GM23338 (cell line): ENCODE measurements around the gene ESPN. TPM values are rescaled to one million over a fixed set of nuclear protein-coding genes. Genes with fewer than 3 reads are reported as not detected.

Experiments
- ATAC-seq: fragments of 200-7000 bp; cut with Tn5 transposase; 3 replicates; pipeline ENCODE4 v1.9.1; 2020
- DNase-seq: peaks from one replicate; pipeline ENCODE4 v3.0.0-alpha.2; 2015; ENCODE audit warnings: low spot score
- H2AFZ ChIP-seq: fragments of 200-600 bp; sonication (generic); 2 replicates; pipeline ENCODE4 v1.8.0; 2016; ENCODE audit warnings: antibody characterized with exemption, mild to moderate bottlenecking, moderate library complexity
- H3F3A ChIP-seq: fragments of 200-600 bp; sonication (generic); replicated peaks from 2 replicates; pipeline ENCODE4 v1.8.0; 2017; ENCODE audit warnings: antibody characterized with exemption, mixed run types, low read depth
- H3K27ac ChIP-seq: fragments of 200-600 bp; sonication (generic); 2 replicates; pipeline ENCODE4 v1.6.1; 2016; ENCODE audit warnings: low read depth
- H3K27me3 ChIP-seq: fragments of 200-600 bp; sonication (generic); 2 replicates; pipeline ENCODE4 v1.8.0; 2016; ENCODE audit warnings: mild to moderate bottlenecking, mixed run types, moderate library complexity; ENCODE audit not compliant: insufficient read depth
- H3K36me3 ChIP-seq: fragments of 200-600 bp; sonication (generic); 2 replicates; pipeline ENCODE4 v1.8.0; 2016; ENCODE audit warnings: mild to moderate bottlenecking; ENCODE audit not compliant: insufficient read depth
- H3K4me1 ChIP-seq: fragments of 200-600 bp; sonication (generic); 2 replicates; pipeline ENCODE4 v1.8.0; 2016; ENCODE audit warnings: mild to moderate bottlenecking, moderate library complexity; ENCODE audit not compliant: insufficient read depth
- H3K4me2 ChIP-seq: fragments of 200-600 bp; sonication (generic); 2 replicates; pipeline ENCODE4 v1.7.1; 2017; ENCODE audit warnings: mixed run types
- H3K4me3 ChIP-seq: fragments of 200-600 bp; sonication (generic); 2 replicates; pipeline ENCODE4 v1.6.1; 2016; ENCODE audit warnings: mixed run types
- H3K79me2 ChIP-seq: fragments of 200-600 bp; sonication (generic); replicated peaks from 2 replicates; pipeline ENCODE4 v1.8.0; 2017; ENCODE audit warnings: mild to moderate bottlenecking; ENCODE audit not compliant: insufficient read depth
- H3K9me2 ChIP-seq: fragments of 200-600 bp; sonication (generic); 2 replicates; pipeline ENCODE4 v1.8.0; 2017; ENCODE audit not compliant: insufficient read depth
- H4K20me1 ChIP-seq: fragments of 200-600 bp; sonication (generic); replicated peaks from 2 replicates; pipeline ENCODE4 v1.8.0; 2017; ENCODE audit warnings: mild to moderate bottlenecking; ENCODE audit not compliant: insufficient read depth
- H3K27ac Mint-ChIP-seq: 2 replicates; pipeline ENCODE4 v1.8.0; 2020; ENCODE audit warnings: inconsistent platforms, mild to moderate bottlenecking, moderate library complexity, mixed read lengths
- H3K27me3 Mint-ChIP-seq: 3 replicates; pipeline ENCODE4 v1.8.0; 2022; ENCODE audit warnings: low read depth, mild to moderate bottlenecking, moderate library complexity, mixed read lengths, inconsistent platforms; ENCODE audit not compliant: insufficient read depth, poor library complexity
- H3K36me3 Mint-ChIP-seq: 3 replicates; pipeline ENCODE4 v1.8.0; 2021; ENCODE audit warnings: low read depth, mild to moderate bottlenecking, inconsistent platforms, moderate library complexity, mixed read lengths
- H3K4me1 Mint-ChIP-seq: 3 replicates; pipeline ENCODE4 v1.8.0; 2020; ENCODE audit warnings: mild to moderate bottlenecking, inconsistent platforms, mixed read lengths
- H3K4me3 Mint-ChIP-seq: 3 replicates; pipeline ENCODE4 v1.8.0; 2021; ENCODE audit warnings: moderate library complexity, mild to moderate bottlenecking, inconsistent platforms, mixed read lengths
- H3K9me3 Mint-ChIP-seq: 3 replicates; pipeline ENCODE4 v1.8.0; 2020; ENCODE audit warnings: moderate library complexity, mild to moderate bottlenecking, inconsistent platforms, mixed read lengths
- CREB1 ChIP-seq: fragments of 250-450 bp; sonication (Bioruptor Pico); IDR thresholded peaks from 2 replicates; pipeline ENCODE4 v1.5.0; 2020; ENCODE audit warnings: low read depth, mild to moderate bottlenecking, moderate library complexity
- CTCF ChIP-seq, 2 experiments: fragments of 200-600 bp in 1 of 2; sonication (generic) in 1 of 2; conservative IDR thresholded peaks; 2 replicates each; pipeline versions ENCODE4 v1.5.1 to v1.6.1; 2016 to 2017; ENCODE audit warnings: antibody characterized with exemption in 2 of 2, low read depth in 2 of 2, mild to moderate bottlenecking in 2 of 2, moderate library complexity in 1 of 2
- ETS1 ChIP-seq: IDR thresholded peaks from 2 replicates; pipeline ENCODE4 v1.6.1; 2016; ENCODE audit warnings: antibody characterized with exemption
- EZH2 ChIP-seq: fragments of 200-600 bp; sonication (generic); IDR thresholded peaks from one replicate; pipeline ENCODE4 v1.8.0; 2017; ENCODE audit warnings: antibody characterized with exemption, mild to moderate bottlenecking, low read depth; ENCODE audit not compliant: unreplicated experiment
- EZH2phosphoT487 ChIP-seq: fragments of 200-600 bp; sonication (generic); IDR thresholded peaks from one replicate; pipeline ENCODE4 v1.8.1; 2018; ENCODE audit warnings: antibody characterized with exemption; ENCODE audit not compliant: unreplicated experiment
- NANOG ChIP-seq: IDR thresholded peaks from 2 replicates; pipeline ENCODE4 v1.6.1; 2016; ENCODE audit warnings: antibody characterized with exemption, borderline replicate concordance
- POLR2AphosphoS5 ChIP-seq: IDR thresholded peaks from 2 replicates; pipeline ENCODE4 v1.6.1; 2016; ENCODE audit warnings: antibody characterized with exemption, low read depth
- STAT1 ChIP-seq: IDR thresholded peaks from one replicate; pipeline ENCODE4 v1.6.1; 2016; ENCODE audit warnings: antibody characterized with exemption; ENCODE audit not compliant: unreplicated experiment
- ZNF114 ChIP-seq: fragments of 250-450 bp; sonication (Bioruptor Pico); IDR thresholded peaks from 2 replicates; pipeline ENCODE4 v1.5.0; 2020; ENCODE audit warnings: mild to moderate bottlenecking, moderate library complexity
- ZNF331 ChIP-seq: fragments of 250-450 bp; sonication (Bioruptor Pico); IDR thresholded peaks from 2 replicates; pipeline ENCODE4 v1.5.0; 2020; ENCODE audit warnings: low read depth, mild to moderate bottlenecking, moderate library complexity
- polyA plus RNA-seq: library from polyadenylated mRNA; unstranded; fragments of >200 nt; fragmentation: Nextera tagmentation; extraction: Ambion mirVana; gene quantifications from 2 replicates; pipeline ENCODE4 v1.2.1, GENCODE V29; 2016
- total RNA-seq: library from RNA; depleted of rRNA; stranded (reverse); fragments of >200 nt; shearing (Covaris generic); gene quantifications from 2 replicates; pipeline ENCODE4 v1.2.3, GENCODE V29; 2014
- TF ChIP-seq, protein P1 (sequence below): IDR thresholded peaks from one replicate; pipeline ENCODE4 v1.6.1; 2018; ENCODE audit warnings: antibody characterized with exemption; ENCODE audit not compliant: unreplicated experiment

The ESPN gene
- total and polyA plus RNA-seq, 2 experiments from 2014 or later = 12.2 to 13.6 TPM

GRCh38 chr1:6487804-6488484 is 63.4 kb downstream of the ESPN start (continued):
- no peak for TF ChIP-seq NANOG
- TF ChIP-seq CREB1 = no peak
- TF ChIP-seq ETS1 = no peak
- no peak for TF ChIP-seq EZH2
- TF ChIP-seq EZH2phosphoT487 = no peak
- no peak for TF ChIP-seq STAT1

- Histone ChIP-seq H3K36me3 (no peaks in the 10 kb centered on the region), H3K4me1 (peaks cover 16% of the 10 kb centered on the region), H3K79me2 (no peaks in the 10 kb centered on the region), H3K4me3 (no peak overlapping the region), H3F3A (peaks cover 15% of the 10 kb centered on the region), H3K4me2 (no peak overlapping the region), H4K20me1 (no peaks in the 10 kb centered on the region; the same call in 1 of the 2 replicates), H3K27ac (no peak overlapping the region), H3K27me3 (peaks cover 6% of the 10 kb centered on the region; the same call in 1 of the 2 replicates), H2AFZ (no peak overlapping the region), H3K9me2 (no peaks in the 10 kb centered on the region)
- no peaks in the 10 kb centered on the region for H3K9me3 Mint-ChIP-seq
- no peak overlapping the region for H3K27ac Mint-ChIP-seq
- H3K36me3 Mint-ChIP-seq = no peaks in the 10 kb centered on the region
- no peak overlapping the region for H3K4me3 Mint-ChIP-seq
- H3K4me1 Mint-ChIP-seq = peaks cover 37% of the 10 kb centered on the region
- no peak for DNase-seq
- H3K27me3 Mint-ChIP-seq = peaks cover 23% of the 10 kb centered on the region
- no peak for ATAC-seq
- TF ChIP-seq ETS1 (no peak), ZNF331 (CRISPR knock-in tag) (no peak), POLR2AphosphoS5 (no peak), ZNF114 (no peak), CREB1 (no peak), CTCF (conservative IDR thresholded peaks at IDR 0.05; ENCODE audit: low read depth in 2 of 2) (no peak)
- TF ChIP-seq, protein P1, sequence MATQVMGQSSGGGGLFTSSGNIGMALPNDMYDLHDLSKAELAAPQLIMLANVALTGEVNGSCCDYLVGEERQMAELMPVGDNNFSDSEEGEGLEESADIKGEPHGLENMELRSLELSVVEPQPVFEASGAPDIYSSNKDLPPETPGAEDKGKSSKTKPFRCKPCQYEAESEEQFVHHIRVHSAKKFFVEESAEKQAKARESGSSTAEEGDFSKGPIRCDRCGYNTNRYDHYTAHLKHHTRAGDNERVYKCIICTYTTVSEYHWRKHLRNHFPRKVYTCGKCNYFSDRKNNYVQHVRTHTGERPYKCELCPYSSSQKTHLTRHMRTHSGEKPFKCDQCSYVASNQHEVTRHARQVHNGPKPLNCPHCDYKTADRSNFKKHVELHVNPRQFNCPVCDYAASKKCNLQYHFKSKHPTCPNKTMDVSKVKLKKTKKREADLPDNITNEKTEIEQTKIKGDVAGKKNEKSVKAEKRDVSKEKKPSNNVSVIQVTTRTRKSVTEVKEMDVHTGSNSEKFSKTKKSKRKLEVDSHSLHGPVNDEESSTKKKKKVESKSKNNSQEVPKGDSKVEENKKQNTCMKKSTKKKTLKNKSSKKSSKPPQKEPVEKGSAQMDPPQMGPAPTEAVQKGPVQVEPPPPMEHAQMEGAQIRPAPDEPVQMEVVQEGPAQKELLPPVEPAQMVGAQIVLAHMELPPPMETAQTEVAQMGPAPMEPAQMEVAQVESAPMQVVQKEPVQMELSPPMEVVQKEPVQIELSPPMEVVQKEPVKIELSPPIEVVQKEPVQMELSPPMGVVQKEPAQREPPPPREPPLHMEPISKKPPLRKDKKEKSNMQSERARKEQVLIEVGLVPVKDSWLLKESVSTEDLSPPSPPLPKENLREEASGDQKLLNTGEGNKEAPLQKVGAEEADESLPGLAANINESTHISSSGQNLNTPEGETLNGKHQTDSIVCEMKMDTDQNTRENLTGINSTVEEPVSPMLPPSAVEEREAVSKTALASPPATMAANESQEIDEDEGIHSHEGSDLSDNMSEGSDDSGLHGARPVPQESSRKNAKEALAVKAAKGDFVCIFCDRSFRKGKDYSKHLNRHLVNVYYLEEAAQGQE = no peak
Observed at GRCh38 chr1:6488602-6489382, 64.2 kb downstream of the ESPN start.
